GM23338 (cell line): ENCODE measurements around the gene VPREB1. TPM values are rescaled to one million over a fixed set of nuclear protein-coding genes. Genes with fewer than 3 reads are reported as not detected.

ENCODE experiments used
- ATAC-seq: fragments of 200-7000 bp; cut with Tn5 transposase; 3 replicates; pipeline ENCODE4 v1.9.1; 2020
- DNase-seq: peaks from one replicate; pipeline ENCODE4 v3.0.0-alpha.2; 2015; ENCODE audit warnings: low spot score
- H2AFZ ChIP-seq: fragments of 200-600 bp; sonication (generic); 2 replicates; pipeline ENCODE4 v1.8.0; 2016; ENCODE audit warnings: antibody characterized with exemption, mild to moderate bottlenecking, moderate library complexity
- H3F3A ChIP-seq: fragments of 200-600 bp; sonication (generic); replicated peaks from 2 replicates; pipeline ENCODE4 v1.8.0; 2017; ENCODE audit warnings: antibody characterized with exemption, mixed run types, low read depth
- H3K27ac ChIP-seq: fragments of 200-600 bp; sonication (generic); 2 replicates; pipeline ENCODE4 v1.6.1; 2016; ENCODE audit warnings: low read depth
- H3K27me3 ChIP-seq: fragments of 200-600 bp; sonication (generic); 2 replicates; pipeline ENCODE4 v1.8.0; 2016; ENCODE audit warnings: mild to moderate bottlenecking, mixed run types, moderate library complexity; ENCODE audit not compliant: insufficient read depth
- H3K36me3 ChIP-seq: fragments of 200-600 bp; sonication (generic); 2 replicates; pipeline ENCODE4 v1.8.0; 2016; ENCODE audit warnings: mild to moderate bottlenecking; ENCODE audit not compliant: insufficient read depth
- H3K4me1 ChIP-seq: fragments of 200-600 bp; sonication (generic); 2 replicates; pipeline ENCODE4 v1.8.0; 2016; ENCODE audit warnings: mild to moderate bottlenecking, moderate library complexity; ENCODE audit not compliant: insufficient read depth
- H3K4me2 ChIP-seq: fragments of 200-600 bp; sonication (generic); 2 replicates; pipeline ENCODE4 v1.7.1; 2017; ENCODE audit warnings: mixed run types
- H3K4me3 ChIP-seq: fragments of 200-600 bp; sonication (generic); 2 replicates; pipeline ENCODE4 v1.6.1; 2016; ENCODE audit warnings: mixed run types
- H3K79me2 ChIP-seq: fragments of 200-600 bp; sonication (generic); replicated peaks from 2 replicates; pipeline ENCODE4 v1.8.0; 2017; ENCODE audit warnings: mild to moderate bottlenecking; ENCODE audit not compliant: insufficient read depth
- H3K9me2 ChIP-seq: fragments of 200-600 bp; sonication (generic); 2 replicates; pipeline ENCODE4 v1.8.0; 2017; ENCODE audit not compliant: insufficient read depth
- H4K20me1 ChIP-seq: fragments of 200-600 bp; sonication (generic); replicated peaks from 2 replicates; pipeline ENCODE4 v1.8.0; 2017; ENCODE audit warnings: mild to moderate bottlenecking; ENCODE audit not compliant: insufficient read depth
- H3K27ac Mint-ChIP-seq: 2 replicates; pipeline ENCODE4 v1.8.0; 2020; ENCODE audit warnings: inconsistent platforms, mild to moderate bottlenecking, moderate library complexity, mixed read lengths
- H3K27me3 Mint-ChIP-seq: 3 replicates; pipeline ENCODE4 v1.8.0; 2022; ENCODE audit warnings: low read depth, mild to moderate bottlenecking, moderate library complexity, mixed read lengths, inconsistent platforms; ENCODE audit not compliant: insufficient read depth, poor library complexity
- H3K36me3 Mint-ChIP-seq: 3 replicates; pipeline ENCODE4 v1.8.0; 2021; ENCODE audit warnings: low read depth, mild to moderate bottlenecking, inconsistent platforms, moderate library complexity, mixed read lengths
- H3K4me1 Mint-ChIP-seq: 3 replicates; pipeline ENCODE4 v1.8.0; 2020; ENCODE audit warnings: mild to moderate bottlenecking, inconsistent platforms, mixed read lengths
- H3K4me3 Mint-ChIP-seq: 3 replicates; pipeline ENCODE4 v1.8.0; 2021; ENCODE audit warnings: moderate library complexity, mild to moderate bottlenecking, inconsistent platforms, mixed read lengths
- H3K9me3 Mint-ChIP-seq: 3 replicates; pipeline ENCODE4 v1.8.0; 2020; ENCODE audit warnings: moderate library complexity, mild to moderate bottlenecking, inconsistent platforms, mixed read lengths
- CREB1 ChIP-seq: fragments of 250-450 bp; sonication (Bioruptor Pico); IDR thresholded peaks from 2 replicates; pipeline ENCODE4 v1.5.0; 2020; ENCODE audit warnings: low read depth, mild to moderate bottlenecking, moderate library complexity
- CTCF ChIP-seq, 2 experiments: fragments of 200-600 bp in 1 of 2; sonication (generic) in 1 of 2; conservative IDR thresholded peaks; 2 replicates each; pipeline versions ENCODE4 v1.5.1 to v1.6.1; 2016 to 2017; ENCODE audit warnings: antibody characterized with exemption in 2 of 2, low read depth in 2 of 2, mild to moderate bottlenecking in 2 of 2, moderate library complexity in 1 of 2
- EZH2 ChIP-seq: fragments of 200-600 bp; sonication (generic); IDR thresholded peaks from one replicate; pipeline ENCODE4 v1.8.0; 2017; ENCODE audit warnings: antibody characterized with exemption, mild to moderate bottlenecking, low read depth; ENCODE audit not compliant: unreplicated experiment
- JUNB ChIP-seq: IDR thresholded peaks from one replicate; pipeline ENCODE4 v1.6.1; 2016; ENCODE audit warnings: antibody characterized with exemption; ENCODE audit not compliant: unreplicated experiment
- NANOG ChIP-seq: IDR thresholded peaks from 2 replicates; pipeline ENCODE4 v1.6.1; 2016; ENCODE audit warnings: antibody characterized with exemption, borderline replicate concordance
- POLR2AphosphoS5 ChIP-seq: IDR thresholded peaks from 2 replicates; pipeline ENCODE4 v1.6.1; 2016; ENCODE audit warnings: antibody characterized with exemption, low read depth
- REST ChIP-seq: IDR thresholded peaks from one replicate; pipeline ENCODE4 v1.6.1; 2018; ENCODE audit warnings: antibody characterized with exemption; ENCODE audit not compliant: unreplicated experiment
- polyA plus RNA-seq: library from polyadenylated mRNA; unstranded; fragments of >200 nt; fragmentation: Nextera tagmentation; extraction: Ambion mirVana; gene quantifications from 2 replicates; pipeline ENCODE4 v1.2.1, GENCODE V29; 2016
- total RNA-seq: library from RNA; depleted of rRNA; stranded (reverse); fragments of >200 nt; shearing (Covaris generic); gene quantifications from 2 replicates; pipeline ENCODE4 v1.2.3, GENCODE V29; 2014
- TF ChIP-seq, protein P1 (sequence below): IDR thresholded peaks from 2 replicates; pipeline ENCODE4 v1.6.1; 2016; ENCODE audit warnings: antibody characterized with exemption
- TF ChIP-seq, protein P2 (sequence below): fragments of 250-450 bp; sonication (Bioruptor Pico); IDR thresholded peaks from 2 replicates; pipeline ENCODE4 v1.5.0; 2020; ENCODE audit warnings: mild to moderate bottlenecking, moderate library complexity

The VPREB1 gene
- total and polyA plus RNA-seq, 2 experiments from 2014 or later: not detected

- no peaks in the 10 kb centered on the region for H3F3A ChIP-seq
- no peaks in the 10 kb centered on the region for H3K4me1 ChIP-seq
- Mint-ChIP-seq H3K27me3 (peaks cover 99% of the 10 kb centered on the region), H3K27ac (no peak overlapping the region), H3K36me3 (no peaks in the 10 kb centered on the region), H3K4me3 (no peak overlapping the region), H3K4me1 (no peaks in the 10 kb centered on the region), H3K9me3 (peaks cover 5% of the 10 kb centered on the region)
- no peak overlapping the region for H3K4me2 ChIP-seq
- H3K27ac ChIP-seq: no peak overlapping the region
- TF ChIP-seq JUNB (no peak), CTCF (conservative IDR thresholded peaks at IDR 0.05; ENCODE audit: low read depth in 2 of 2) (no peak), CREB1 (CRISPR knock-in tag) (no peak), POLR2AphosphoS5 (no peak), REST (no peak), EZH2 (no peak), NANOG (no peak)
- TF ChIP-seq, protein P1, sequence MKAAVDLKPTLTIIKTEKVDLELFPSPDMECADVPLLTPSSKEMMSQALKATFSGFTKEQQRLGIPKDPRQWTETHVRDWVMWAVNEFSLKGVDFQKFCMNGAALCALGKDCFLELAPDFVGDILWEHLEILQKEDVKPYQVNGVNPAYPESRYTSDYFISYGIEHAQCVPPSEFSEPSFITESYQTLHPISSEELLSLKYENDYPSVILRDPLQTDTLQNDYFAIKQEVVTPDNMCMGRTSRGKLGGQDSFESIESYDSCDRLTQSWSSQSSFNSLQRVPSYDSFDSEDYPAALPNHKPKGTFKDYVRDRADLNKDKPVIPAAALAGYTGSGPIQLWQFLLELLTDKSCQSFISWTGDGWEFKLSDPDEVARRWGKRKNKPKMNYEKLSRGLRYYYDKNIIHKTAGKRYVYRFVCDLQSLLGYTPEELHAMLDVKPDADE: no peak
- TF ChIP-seq, protein P2, sequence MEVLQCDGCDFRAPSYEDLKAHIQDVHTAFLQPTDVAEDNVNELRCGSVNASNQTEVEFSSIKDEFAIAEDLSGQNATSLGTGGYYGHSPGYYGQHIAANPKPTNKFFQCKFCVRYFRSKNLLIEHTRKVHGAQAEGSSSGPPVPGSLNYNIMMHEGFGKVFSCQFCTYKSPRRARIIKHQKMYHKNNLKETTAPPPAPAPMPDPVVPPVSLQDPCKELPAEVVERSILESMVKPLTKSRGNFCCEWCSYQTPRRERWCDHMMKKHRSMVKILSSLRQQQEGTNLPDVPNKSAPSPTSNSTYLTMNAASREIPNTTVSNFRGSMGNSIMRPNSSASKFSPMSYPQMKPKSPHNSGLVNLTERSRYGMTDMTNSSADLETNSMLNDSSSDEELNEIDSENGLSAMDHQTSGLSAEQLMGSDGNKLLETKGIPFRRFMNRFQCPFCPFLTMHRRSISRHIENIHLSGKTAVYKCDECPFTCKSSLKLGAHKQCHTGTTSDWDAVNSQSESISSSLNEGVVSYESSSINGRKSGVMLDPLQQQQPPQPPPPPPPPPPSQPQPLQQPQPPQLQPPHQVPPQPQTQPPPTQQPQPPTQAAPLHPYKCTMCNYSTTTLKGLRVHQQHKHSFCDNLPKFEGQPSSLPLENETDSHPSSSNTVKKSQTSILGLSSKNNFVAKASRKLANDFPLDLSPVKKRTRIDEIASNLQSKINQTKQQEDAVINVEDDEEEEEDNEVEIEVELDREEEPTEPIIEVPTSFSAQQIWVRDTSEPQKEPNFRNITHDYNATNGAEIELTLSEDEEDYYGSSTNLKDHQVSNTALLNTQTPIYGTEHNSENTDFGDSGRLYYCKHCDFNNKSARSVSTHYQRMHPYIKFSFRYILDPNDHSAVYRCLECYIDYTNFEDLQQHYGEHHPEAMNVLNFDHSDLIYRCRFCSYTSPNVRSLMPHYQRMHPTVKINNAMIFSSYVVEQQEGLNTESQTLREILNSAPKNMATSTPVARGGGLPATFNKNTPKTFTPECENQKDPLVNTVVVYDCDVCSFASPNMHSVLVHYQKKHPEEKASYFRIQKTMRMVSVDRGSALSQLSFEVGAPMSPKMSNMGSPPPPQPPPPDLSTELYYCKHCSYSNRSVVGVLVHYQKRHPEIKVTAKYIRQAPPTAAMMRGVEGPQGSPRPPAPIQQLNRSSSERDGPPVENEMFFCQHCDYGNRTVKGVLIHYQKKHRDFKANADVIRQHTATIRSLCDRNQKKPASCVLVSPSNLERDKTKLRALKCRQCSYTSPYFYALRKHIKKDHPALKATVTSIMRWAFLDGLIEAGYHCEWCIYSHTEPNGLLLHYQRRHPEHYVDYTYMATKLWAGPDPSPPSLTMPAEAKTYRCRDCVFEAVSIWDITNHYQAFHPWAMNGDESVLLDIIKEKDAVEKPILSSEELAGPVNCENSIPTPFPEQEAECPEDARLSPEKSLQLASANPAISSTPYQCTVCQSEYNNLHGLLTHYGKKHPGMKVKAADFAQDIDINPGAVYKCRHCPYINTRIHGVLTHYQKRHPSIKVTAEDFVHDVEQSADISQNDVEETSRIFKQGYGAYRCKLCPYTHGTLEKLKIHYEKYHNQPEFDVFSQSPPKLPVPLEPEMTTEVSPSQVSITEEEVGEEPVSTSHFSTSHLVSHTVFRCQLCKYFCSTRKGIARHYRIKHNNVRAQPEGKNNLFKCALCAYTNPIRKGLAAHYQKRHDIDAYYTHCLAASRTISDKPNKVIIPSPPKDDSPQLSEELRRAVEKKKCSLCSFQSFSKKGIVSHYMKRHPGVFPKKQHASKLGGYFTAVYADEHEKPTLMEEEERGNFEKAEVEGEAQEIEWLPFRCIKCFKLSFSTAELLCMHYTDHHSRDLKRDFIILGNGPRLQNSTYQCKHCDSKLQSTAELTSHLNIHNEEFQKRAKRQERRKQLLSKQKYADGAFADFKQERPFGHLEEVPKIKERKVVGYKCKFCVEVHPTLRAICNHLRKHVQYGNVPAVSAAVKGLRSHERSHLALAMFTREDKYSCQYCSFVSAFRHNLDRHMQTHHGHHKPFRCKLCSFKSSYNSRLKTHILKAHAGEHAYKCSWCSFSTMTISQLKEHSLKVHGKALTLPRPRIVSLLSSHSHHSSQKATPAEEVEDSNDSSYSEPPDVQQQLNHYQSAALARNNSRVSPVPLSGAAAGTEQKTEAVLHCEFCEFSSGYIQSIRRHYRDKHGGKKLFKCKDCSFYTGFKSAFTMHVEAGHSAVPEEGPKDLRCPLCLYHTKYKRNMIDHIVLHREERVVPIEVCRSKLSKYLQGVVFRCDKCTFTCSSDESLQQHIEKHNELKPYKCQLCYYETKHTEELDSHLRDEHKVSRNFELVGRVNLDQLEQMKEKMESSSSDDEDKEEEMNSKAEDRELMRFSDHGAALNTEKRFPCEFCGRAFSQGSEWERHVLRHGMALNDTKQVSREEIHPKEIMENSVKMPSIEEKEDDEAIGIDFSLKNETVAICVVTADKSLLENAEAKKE: no peak
- DNase-seq: no peak
- H4K20me1 ChIP-seq: peaks cover 3% of the 10 kb centered on the region; the same call in 1 of the 2 replicates
- no peak overlapping the region for H2AFZ ChIP-seq
- H3K4me3 ChIP-seq: no peak overlapping the region
- no peaks in the 10 kb centered on the region for H3K9me2 ChIP-seq
- peaks cover 100% of the 10 kb centered on the region for H3K27me3 ChIP-seq
- no peaks in the 10 kb centered on the region for H3K36me3 ChIP-seq
- H3K79me2 ChIP-seq: no peaks in the 10 kb centered on the region
- ATAC-seq: no peak
Measured at GRCh38 chr22:22243033-22243680, 1.4 kb upstream of the VPREB1 start.
